ENCODE results near the gene PGS1. TPM values are rescaled to one million over a fixed set of nuclear protein-coding genes. Genes with fewer than 3 reads are reported as not detected.

Gene PGS1
- total RNA-seq, 2 donors from 2014 or later: 29.2 to 57.4 TPM

DNA sequence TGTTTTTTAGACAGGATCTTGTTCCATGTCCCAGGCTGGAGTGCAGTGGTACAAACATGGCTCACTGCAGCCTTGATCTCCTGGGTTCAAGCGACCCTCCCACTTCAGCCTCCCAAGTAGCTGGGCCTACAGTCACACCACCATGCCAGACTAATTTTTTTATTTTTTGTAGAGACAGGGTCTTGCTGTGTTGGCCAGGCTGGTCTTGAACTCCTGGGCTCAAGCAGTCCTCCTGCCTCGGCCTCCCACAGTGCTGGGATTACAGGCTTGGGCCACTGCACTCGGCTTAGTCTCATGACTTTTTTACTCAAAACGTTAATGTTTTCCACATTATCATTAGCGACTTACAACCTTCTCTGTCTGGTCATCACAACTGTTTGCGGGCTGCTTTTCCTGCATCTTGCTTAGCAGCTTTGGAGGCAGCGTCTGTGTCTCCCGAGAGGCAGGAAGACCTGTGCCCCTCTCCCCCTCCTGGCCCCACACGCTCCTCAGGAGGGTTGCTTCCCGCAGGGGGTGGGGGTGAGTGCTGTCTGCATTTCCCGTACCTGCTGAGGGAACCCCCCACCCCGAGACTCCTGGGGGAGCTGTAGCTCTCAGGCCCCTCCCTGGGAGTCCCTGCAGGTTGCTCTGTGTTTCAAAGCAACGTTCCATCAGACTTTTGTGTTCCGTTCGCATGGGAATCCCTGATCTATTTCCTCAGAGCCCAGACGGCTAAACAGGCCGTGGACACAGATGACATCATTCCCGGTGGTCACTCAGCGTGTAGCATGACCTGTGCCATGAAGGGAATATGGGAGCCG is 52.6 kb downstream of the PGS1 start:
- Histone ChIP-seq H3K27me3 (replicated peaks; ENCODE audit: insufficient read depth) (no peaks in the 10 kb centered on the region), H3K27ac (no peak overlapping the region), H3K4me3 (no peak overlapping the region), H3K9me3 (no peaks in the 10 kb centered on the region), H3K4me1 (replicated peaks) (no peaks in the 10 kb centered on the region), H3K36me3 (no peaks in the 10 kb centered on the region)
- DNase-seq (ENCODE audit: low spot score): no peak
- TF ChIP-seq POLR2AphosphoS5 (IDR thresholded peaks at IDR 0.05): no peak
- TF ChIP-seq, protein P1, sequence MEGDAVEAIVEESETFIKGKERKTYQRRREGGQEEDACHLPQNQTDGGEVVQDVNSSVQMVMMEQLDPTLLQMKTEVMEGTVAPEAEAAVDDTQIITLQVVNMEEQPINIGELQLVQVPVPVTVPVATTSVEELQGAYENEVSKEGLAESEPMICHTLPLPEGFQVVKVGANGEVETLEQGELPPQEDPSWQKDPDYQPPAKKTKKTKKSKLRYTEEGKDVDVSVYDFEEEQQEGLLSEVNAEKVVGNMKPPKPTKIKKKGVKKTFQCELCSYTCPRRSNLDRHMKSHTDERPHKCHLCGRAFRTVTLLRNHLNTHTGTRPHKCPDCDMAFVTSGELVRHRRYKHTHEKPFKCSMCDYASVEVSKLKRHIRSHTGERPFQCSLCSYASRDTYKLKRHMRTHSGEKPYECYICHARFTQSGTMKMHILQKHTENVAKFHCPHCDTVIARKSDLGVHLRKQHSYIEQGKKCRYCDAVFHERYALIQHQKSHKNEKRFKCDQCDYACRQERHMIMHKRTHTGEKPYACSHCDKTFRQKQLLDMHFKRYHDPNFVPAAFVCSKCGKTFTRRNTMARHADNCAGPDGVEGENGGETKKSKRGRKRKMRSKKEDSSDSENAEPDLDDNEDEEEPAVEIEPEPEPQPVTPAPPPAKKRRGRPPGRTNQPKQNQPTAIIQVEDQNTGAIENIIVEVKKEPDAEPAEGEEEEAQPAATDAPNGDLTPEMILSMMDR (IDR thresholded peaks at IDR 0.05): no peak
- TF ChIP-seq POLR2A (IDR thresholded peaks at IDR 0.05): no peak
- intact Hi-C loops (cut with DNase I): no loop called here
- 72% methylated on average over 20 of the region's 20 CpGs for WGBS

DNA sequence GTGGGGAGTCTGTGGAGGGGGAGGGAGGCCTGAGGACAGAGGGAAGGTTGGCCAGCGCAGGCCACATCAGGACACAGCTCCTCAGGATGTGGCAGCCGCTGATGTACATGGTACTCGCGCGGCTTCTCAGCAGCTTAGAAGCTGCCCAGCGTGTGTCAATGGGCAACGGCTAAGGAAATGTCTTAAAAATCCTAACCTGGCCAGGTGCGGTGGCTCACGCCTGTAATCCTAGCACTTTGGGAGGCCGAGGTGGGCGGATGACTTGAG is 53.2 kb downstream of the PGS1 start:
- TF ChIP-seq POLR2A (IDR thresholded peaks at IDR 0.05) (no peak), POLR2AphosphoS5 (IDR thresholded peaks at IDR 0.05) (no peak)
- TF ChIP-seq, protein P1 (IDR thresholded peaks at IDR 0.05): no peak
- no peak for DNase-seq (ENCODE audit: low spot score)
- Histone ChIP-seq H3K27ac (no peak overlapping the region), H3K4me3 (no peak overlapping the region), H3K27me3 (replicated peaks; ENCODE audit: insufficient read depth) (no peaks in the 10 kb centered on the region), H3K4me1 (replicated peaks) (no peaks in the 10 kb centered on the region), H3K36me3 (no peaks in the 10 kb centered on the region), H3K9me3 (no peaks in the 10 kb centered on the region)
- WGBS: 91% methylated on average over 11 of the region's 11 CpGs
- intact Hi-C loops (cut with DNase I): no loop called here

DNA sequence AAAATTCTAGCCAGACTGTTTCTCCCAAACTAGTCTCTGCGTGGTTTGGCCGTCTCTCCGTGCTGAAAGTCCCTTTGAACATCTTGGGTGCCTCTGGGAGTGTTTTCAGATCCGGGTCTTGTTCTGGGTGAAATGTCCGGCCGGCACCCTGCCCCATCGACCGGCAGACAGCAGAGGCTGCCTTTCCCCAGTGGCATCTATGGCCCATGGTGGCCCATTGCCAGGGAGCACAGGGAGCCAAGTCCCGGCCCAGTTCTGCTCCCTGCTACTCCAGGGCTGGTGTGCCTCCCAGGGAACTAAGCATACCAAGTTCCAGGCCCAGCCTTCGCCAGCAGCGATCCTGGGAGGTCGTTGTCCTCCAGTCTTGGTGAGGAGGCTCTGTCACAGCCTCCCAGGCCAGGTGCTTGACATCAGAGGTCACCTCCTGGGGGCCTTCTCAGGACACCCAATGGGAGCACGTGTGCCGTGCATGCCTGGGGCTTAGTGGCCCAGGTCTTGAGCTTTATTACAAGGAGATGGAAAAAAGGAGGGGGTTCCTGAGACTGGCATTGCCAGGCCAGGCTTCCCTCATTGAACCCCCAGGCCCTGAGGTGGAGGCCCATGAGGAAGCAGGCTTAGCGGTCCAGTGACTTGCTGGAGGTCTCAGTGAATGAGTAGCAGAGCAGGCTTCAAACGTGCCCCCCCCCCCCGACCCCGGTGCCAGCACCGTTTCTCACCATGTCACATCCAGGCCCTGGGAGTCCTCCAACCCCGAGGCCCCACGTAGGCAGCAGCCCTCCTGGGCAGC is 54.0 kb downstream of the PGS1 start:
- no peak for DNase-seq (ENCODE audit: low spot score)
- intact Hi-C loops (cut with DNase I): no loop called here
- 57% methylated on average over 20 of the region's 21 CpGs for WGBS

DNA sequence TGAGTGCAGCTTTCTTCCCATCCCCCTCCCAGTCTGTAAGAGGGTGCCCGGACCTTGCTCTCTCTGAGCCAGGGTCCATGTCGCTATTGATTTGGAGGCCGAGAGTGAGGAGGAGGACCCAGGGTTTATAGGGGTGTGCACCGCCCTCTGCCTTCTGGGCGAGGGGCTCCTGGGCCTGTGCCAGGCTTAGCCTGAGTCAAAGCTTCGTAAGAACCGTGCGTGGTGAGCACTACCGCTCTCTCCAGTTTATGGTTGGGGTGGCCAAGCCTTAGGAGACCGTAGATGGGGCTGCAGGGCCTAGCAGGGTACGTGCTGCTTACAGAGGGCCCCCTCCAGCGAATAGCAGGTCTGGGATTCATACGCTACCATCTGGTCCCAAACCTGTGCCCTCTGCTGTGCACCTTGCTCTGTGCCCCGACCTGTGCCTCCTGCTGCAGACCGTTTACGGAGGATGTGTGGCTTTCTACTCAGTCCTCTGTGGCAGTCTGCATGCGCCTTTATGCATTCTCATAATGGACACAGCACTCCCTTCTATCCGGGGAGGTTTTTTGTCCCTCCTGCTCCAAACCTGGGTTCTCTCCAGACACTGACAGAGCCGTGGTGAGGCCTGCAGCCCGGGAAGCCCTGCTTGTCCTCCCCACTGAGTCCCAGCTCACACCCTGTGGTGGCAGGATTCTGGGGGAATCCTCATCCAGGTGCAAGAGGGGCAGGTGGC is 54.7 kb downstream of the PGS1 start:
- DNase-seq (ENCODE audit: low spot score): no peak
- intact Hi-C loops (cut with DNase I): no loop called here
- no peaks in the 10 kb centered on the region for H3K36me3 ChIP-seq
- H3K27me3 ChIP-seq (replicated peaks; ENCODE audit: insufficient read depth): no peaks in the 10 kb centered on the region
- 68% methylated on average over 20 of the region's 20 CpGs for WGBS
- TF ChIP-seq POLR2A (IDR thresholded peaks at IDR 0.05) (no peak), POLR2AphosphoS5 (IDR thresholded peaks at IDR 0.05) (no peak)
- TF ChIP-seq, protein P1 (IDR thresholded peaks at IDR 0.05): no peak
- H3K4me3 ChIP-seq: no peak overlapping the region
- no peak overlapping the region for H3K27ac ChIP-seq
- H3K4me1 ChIP-seq (replicated peaks): no peaks in the 10 kb centered on the region
- no peaks in the 10 kb centered on the region for H3K9me3 ChIP-seq

More for the DNA sequence above, 54.0 kb downstream of the PGS1 start:
- no peak overlapping the region for H3K27ac ChIP-seq
- H3K4me3 ChIP-seq: no peak overlapping the region
- H3K27me3 ChIP-seq (replicated peaks; ENCODE audit: insufficient read depth): no peaks in the 10 kb centered on the region
- no peak for TF ChIP-seq POLR2A (IDR thresholded peaks at IDR 0.05)
- TF ChIP-seq POLR2AphosphoS5 (IDR thresholded peaks at IDR 0.05): no peak
- TF ChIP-seq, protein P1 (IDR thresholded peaks at IDR 0.05): no peak
- no peaks in the 10 kb centered on the region for H3K9me3 ChIP-seq
- no peaks in the 10 kb centered on the region for H3K36me3 ChIP-seq
- H3K4me1 ChIP-seq (replicated peaks): no peaks in the 10 kb centered on the region

Data from prostate gland (tissue), 2 donors.